ENCODE measurements around the gene HOXA13.

The HOXA13 gene

DNA sequence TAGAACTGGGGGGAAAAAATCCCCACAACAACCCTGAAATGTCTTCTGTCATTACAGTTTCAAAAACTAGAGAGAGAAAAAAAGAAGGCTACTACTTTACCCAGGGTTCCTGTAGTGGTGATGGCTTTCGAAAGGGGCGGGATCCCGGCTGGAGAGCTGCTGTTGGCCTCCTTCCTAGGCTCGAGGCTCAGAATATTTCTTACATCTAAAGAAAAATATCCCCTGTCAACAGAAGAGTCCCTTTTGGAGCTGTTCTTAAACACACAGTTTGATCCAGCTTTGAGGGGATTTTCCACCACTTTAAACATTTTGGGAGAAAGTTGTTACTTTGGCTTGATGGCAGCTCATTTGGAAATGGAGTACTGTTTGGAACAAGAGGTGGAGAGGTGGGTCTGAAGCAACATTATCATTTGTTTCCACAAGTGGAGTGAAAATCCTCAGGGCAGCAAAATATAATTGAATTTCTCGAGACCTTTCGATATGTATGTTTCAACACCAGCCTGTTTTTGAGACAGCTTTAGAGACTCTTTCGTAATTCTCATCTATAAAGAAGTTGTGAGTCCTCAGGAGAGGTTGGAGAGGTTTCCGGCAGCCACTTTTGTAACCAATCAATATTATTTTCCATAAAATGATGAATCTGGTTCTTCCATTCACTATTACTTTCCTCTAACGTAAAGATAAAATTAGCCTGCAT lies 5.1 kb downstream of the HOXA13 start:
- no peaks in the 10 kb centered on the region for H3K4me1 ChIP-seq (ENCODE audit: insufficient read depth, low read length)
- no peak overlapping the region for H3K27ac ChIP-seq (ENCODE audit: low read length)

DNA sequence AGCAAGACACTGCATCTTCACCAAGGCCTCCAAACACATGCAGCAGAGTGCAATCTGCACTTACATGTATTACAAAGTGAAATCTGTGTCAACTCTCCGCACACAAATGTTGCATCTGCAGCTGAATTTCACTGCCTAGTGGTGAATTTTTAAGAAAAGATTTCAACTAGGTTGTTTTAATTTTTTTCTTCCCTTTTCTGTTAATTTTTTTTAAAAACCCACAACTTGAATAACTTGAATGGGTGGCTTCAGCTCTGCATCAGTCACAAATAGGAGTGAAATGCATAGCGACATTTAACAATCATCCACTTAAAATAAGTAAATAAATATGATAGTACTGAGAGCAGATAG lies 5.9 kb downstream of the HOXA13 start:
- no peaks in the 10 kb centered on the region for H3K36me3 ChIP-seq (ENCODE audit: insufficient read depth, low read depth, low read length)
- no peak overlapping the region for H3K9ac ChIP-seq (ENCODE audit: low read depth, low read length)
- H3K27me3 ChIP-seq (ENCODE audit: insufficient read depth, low read length): peaks cover 100% of the 10 kb centered on the region
- no peak overlapping the region for H3K4me3 ChIP-seq (ENCODE audit: low read length)
- H3K4me1 ChIP-seq (ENCODE audit: insufficient read depth, low read length): no peaks in the 10 kb centered on the region; the same call in 1 of the 2 replicates
- H3K27ac ChIP-seq (ENCODE audit: low read length): no peak overlapping the region
- peaks cover 5% of the 10 kb centered on the region; the same call in 1 of the 2 replicates for H3K9me3 ChIP-seq (ENCODE audit: insufficient read depth, low read depth, low read length)

More for the DNA sequence above, 5.1 kb downstream of the HOXA13 start:
- H3K9me3 ChIP-seq (ENCODE audit: insufficient read depth, low read depth, low read length): peaks cover 5% of the 10 kb centered on the region; the same call in 1 of the 2 replicates
- no peaks in the 10 kb centered on the region for H3K36me3 ChIP-seq (ENCODE audit: insufficient read depth, low read depth, low read length)
- H3K9ac ChIP-seq (ENCODE audit: low read depth, low read length): no peak overlapping the region
- H3K4me3 ChIP-seq (ENCODE audit: low read length): no peak overlapping the region
- peaks cover 99% of the 10 kb centered on the region for H3K27me3 ChIP-seq (ENCODE audit: insufficient read depth, low read length)

DNA sequence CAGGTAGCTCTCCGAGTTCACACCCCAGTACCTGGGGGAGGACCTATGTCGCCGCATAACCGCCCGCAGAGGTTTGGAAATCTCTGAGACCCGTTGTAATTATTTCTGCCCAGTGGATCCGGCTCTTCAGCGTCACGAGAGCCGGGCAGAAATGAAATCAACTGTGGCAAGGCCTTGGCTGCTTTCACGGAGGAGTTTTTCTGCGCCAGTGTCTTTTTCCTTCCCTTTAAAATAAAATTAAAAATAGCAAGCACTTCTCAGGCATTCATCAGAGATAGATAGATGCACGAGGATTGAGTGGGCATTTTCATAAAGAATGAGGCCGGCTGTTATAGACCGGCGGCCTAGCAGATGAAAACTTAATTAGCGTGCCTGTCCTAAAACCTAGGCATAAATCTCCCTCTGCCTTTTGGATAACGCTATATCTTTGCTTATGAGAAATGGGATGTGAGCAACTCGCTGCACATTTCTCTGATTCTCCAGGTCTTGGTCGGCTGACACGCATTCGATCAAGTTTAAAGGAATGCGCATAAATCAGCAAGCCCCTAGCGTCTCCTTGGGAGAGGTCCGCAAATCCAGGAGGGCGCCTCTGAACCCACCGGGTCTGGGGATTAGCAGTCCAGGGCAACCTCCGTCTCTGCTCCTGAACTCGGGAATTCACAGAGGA lies 6.4 kb downstream of the HOXA13 start:
- Histone ChIP-seq H3K4me1 (ENCODE audit: insufficient read depth, low read length) (no peaks in the 10 kb centered on the region; the same call in 1 of the 2 replicates), H3K9ac (ENCODE audit: low read depth, low read length) (no peak overlapping the region), H3K27me3 (ENCODE audit: insufficient read depth, low read length) (peaks cover 100% of the 10 kb centered on the region), H3K27ac (ENCODE audit: low read length) (no peak overlapping the region), H3K4me3 (ENCODE audit: low read length) (no peak overlapping the region), H3K36me3 (ENCODE audit: insufficient read depth, low read depth, low read length) (no peaks in the 10 kb centered on the region), H3K9me3 (ENCODE audit: insufficient read depth, low read depth, low read length) (peaks cover 5% of the 10 kb centered on the region; the same call in 1 of the 2 replicates)

DNA sequence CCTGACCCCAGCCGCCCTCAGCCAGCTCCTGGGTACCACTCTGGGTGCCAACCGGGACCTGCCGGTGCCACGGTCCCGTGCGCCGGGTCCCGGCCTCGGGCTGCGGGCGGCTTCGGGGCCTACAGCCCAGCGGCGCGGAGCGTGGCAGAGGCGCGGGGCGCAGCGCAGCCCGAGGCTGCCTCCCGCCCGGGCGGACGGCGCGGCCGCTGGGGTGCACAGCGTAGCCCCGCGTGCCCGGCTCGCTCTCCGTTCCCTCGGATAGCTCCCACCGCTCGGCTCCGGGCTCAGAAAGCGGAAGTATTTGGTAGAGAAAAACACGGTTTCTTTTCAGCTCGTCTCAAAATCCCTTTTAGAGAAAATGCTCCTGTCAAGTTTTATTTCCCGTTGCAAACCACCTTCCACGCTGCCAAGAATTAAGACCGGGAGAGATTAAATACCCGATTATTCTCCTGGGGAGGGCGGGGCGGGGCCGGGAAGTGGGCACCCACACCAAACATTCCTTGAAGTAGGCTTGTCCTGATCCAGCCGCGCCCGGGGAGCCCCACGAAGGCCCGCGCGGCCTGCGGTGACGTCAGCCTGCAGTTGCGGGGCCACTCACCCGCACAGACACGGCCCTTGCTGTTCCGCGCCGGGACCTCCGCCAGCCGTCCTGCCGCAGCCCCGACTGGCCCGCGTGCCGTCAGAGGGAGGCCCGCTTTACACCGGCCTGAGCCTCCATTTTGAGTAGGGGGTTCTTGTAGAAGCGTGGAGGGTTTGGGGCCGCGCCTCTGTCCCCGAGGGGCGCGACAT lies 7.2 kb downstream of the HOXA13 start:
- no peak overlapping the region for H3K27ac ChIP-seq (ENCODE audit: low read length)
- H3K9me3 ChIP-seq (ENCODE audit: insufficient read depth, low read depth, low read length): peaks cover 5% of the 10 kb centered on the region; the same call in 1 of the 2 replicates
- H3K9ac ChIP-seq (ENCODE audit: low read depth, low read length): no peak overlapping the region
- no peak overlapping the region for H3K4me3 ChIP-seq (ENCODE audit: low read length)
- H3K4me1 ChIP-seq (ENCODE audit: insufficient read depth, low read length): no peaks in the 10 kb centered on the region; the same call in 1 of the 2 replicates
- H3K27me3 ChIP-seq (ENCODE audit: insufficient read depth, low read length): peaks cover 100% of the 10 kb centered on the region
- no peaks in the 10 kb centered on the region for H3K36me3 ChIP-seq (ENCODE audit: insufficient read depth, low read depth, low read length)

DNA sequence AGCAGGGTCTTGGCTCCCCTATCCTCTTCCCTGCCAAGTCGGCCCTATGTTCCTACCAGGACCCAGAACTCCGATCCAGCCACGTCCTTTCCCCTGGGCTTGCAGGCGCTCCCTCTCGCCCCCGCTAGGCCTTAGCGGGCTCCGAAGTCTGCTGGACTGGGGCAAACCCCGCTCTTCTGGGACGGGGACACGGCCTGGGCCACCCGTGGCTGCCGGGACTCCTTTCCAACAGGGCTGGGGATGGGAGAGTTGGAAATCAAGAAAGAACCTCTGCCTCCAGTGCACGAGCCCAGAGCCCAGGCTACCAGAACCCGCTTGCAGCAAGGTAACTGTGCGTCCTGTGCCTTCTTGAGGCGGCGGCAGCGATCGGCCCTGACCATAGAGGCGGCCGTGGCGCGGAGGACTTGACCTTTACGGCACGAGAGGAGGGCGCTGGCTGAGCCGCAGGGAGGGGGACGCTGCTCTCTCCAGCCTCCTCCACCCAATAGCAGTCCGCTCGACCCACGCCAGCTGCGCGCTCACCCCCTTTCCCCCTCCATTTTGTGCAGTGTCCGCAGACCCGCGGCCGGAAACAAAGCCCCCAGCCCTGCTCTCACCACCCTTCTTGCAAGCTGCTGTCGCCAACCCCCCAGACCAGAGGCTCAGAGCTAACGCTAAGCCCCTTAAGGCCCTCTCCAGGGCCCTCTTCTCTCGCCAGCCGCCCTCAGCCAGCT lies 7.9 kb downstream of the HOXA13 start:
- Histone ChIP-seq H3K9me3 (ENCODE audit: insufficient read depth, low read depth, low read length) (peaks cover 10% of the 10 kb centered on the region; the same call in 1 of the 2 replicates), H3K27me3 (ENCODE audit: insufficient read depth, low read length) (peaks cover 100% of the 10 kb centered on the region), H3K27ac (ENCODE audit: low read length) (no peak overlapping the region), H3K9ac (ENCODE audit: low read depth, low read length) (no peak overlapping the region), H3K36me3 (ENCODE audit: insufficient read depth, low read depth, low read length) (no peaks in the 10 kb centered on the region), H3K4me3 (ENCODE audit: low read length) (no peak overlapping the region), H3K4me1 (ENCODE audit: insufficient read depth, low read length) (peaks cover 6% of the 10 kb centered on the region)

DNA sequence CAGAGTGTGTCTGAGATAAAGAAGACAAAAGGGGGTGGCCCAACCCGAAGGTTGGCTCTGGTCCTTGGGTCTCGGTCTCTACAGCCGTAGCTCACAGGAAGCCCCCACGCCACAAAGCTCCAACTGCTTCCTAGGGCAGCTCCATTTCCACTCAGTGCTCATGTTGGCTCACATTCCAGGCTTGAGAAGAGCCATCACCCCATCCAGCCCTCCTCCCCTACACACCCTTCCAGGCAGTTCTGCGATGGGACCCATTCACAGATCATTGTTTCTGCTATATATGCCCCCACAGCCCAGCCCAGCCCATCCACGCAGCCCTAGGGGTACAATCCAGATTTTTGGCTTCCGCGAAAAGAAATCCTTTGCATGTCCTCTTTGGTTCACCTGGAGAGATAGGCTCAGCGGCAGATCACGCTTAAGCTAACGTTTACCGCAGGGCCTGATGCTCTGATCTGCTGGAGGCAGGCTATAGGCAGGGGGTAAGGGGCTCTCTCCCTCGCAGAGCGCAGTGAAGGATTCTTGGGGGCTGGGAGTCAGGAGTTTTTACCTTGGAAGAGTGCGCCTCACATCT lies 8.6 kb downstream of the HOXA13 start:
- no peak overlapping the region for H3K9ac ChIP-seq (ENCODE audit: low read depth, low read length)
- peaks cover 100% of the 10 kb centered on the region for H3K27me3 ChIP-seq (ENCODE audit: insufficient read depth, low read length)
- H3K9me3 ChIP-seq (ENCODE audit: insufficient read depth, low read depth, low read length): peaks cover 10% of the 10 kb centered on the region; the same call in 1 of the 2 replicates
- H3K36me3 ChIP-seq (ENCODE audit: insufficient read depth, low read depth, low read length): no peaks in the 10 kb centered on the region
- H3K4me3 ChIP-seq (ENCODE audit: low read length): no peak overlapping the region
- peaks cover 6% of the 10 kb centered on the region for H3K4me1 ChIP-seq (ENCODE audit: insufficient read depth, low read length)
- no peak overlapping the region for H3K27ac ChIP-seq (ENCODE audit: low read length)

DNA sequence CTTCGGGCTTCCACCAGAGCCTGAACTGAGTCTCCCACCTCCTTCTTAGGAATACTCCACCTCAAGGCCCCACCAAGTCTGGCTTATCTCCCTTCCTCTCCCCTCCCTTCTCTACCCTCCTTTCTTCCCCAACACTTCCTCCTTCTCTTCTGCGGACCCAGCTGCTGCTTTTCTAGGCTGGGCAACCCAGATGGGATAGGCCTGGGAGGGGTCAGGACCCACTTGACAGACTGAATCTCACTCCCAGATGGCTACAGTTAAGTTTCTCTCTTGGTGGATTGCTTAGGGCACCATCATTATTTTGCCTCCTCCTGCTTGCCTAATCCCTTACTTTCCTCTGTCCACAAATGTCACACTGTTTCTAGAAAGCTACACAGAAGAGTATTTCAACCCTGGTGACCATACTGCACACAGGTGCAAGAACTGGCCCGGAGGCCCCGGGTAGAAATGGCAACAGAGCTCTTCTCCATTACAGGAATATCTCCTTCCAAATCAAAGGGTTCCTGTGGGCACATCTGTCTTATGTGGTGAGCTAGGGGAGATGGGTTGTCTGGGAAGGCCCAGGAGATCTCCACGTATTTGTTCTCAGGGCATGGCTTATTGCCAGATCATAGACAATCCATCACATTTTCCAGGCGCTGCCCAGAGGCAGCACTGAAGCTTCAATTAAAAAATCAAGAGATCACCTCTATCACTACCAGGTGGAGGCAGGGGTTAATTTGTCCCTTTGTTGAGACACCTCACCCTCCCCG lies 9.7 kb downstream of the HOXA13 start:
- Histone ChIP-seq H3K4me3 (ENCODE audit: low read length) (no peak overlapping the region), H3K4me1 (ENCODE audit: insufficient read depth, low read length) (peaks cover 6% of the 10 kb centered on the region), H3K27me3 (ENCODE audit: insufficient read depth, low read length) (peaks cover 100% of the 10 kb centered on the region), H3K9ac (ENCODE audit: low read depth, low read length) (no peak overlapping the region), H3K27ac (ENCODE audit: low read length) (no peak overlapping the region), H3K9me3 (ENCODE audit: insufficient read depth, low read depth, low read length) (peaks cover 10% of the 10 kb centered on the region; the same call in 1 of the 2 replicates), H3K36me3 (ENCODE audit: insufficient read depth, low read depth, low read length) (no peaks in the 10 kb centered on the region)

DNA sequence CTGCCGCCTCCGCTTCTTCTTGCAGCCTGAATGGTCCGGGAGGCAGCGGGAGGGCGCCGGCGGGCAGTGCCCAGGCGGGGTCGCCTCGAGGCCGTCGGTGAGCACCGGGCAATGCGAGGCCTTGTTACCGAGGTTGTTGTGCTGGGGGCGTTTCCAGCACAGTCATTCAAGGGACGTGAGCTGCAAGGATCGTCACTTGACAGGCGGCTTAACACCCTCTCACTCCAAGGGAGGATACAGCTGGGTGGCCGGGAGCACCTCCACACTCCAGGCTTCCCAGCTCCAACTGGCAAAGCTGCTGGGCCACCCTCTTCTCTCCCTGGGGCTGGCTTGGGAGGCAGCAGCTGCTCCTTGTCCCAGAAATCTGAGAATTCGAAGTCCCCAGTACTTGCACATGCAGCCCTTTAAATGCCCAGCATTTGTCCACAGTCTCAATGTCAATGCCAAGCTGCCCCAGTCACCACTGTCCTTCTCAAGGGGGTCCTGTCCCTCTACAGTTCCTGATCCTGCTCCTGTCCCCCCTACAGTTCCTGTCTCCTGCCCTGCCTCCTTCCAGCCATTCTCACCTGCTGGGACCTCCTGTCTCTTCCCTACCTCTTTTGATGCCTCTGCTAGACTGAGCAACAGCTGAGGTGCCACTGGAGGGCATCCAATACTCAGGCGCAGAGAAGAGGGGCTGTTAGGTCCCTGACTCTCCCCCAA lies 10.4 kb downstream of the HOXA13 start:
- peaks cover 10% of the 10 kb centered on the region; the same call in 1 of the 2 replicates for H3K9me3 ChIP-seq (ENCODE audit: insufficient read depth, low read depth, low read length)
- no peaks in the 10 kb centered on the region for H3K36me3 ChIP-seq (ENCODE audit: insufficient read depth, low read depth, low read length)
- H3K27ac ChIP-seq (ENCODE audit: low read length): no peak overlapping the region
- no peak overlapping the region for H3K4me3 ChIP-seq (ENCODE audit: low read length)
- H3K27me3 ChIP-seq (ENCODE audit: insufficient read depth, low read length): peaks cover 100% of the 10 kb centered on the region
- H3K9ac ChIP-seq (ENCODE audit: low read depth, low read length): no peak overlapping the region
- H3K4me1 ChIP-seq (ENCODE audit: insufficient read depth, low read length): peaks cover 6% of the 10 kb centered on the region

DNA sequence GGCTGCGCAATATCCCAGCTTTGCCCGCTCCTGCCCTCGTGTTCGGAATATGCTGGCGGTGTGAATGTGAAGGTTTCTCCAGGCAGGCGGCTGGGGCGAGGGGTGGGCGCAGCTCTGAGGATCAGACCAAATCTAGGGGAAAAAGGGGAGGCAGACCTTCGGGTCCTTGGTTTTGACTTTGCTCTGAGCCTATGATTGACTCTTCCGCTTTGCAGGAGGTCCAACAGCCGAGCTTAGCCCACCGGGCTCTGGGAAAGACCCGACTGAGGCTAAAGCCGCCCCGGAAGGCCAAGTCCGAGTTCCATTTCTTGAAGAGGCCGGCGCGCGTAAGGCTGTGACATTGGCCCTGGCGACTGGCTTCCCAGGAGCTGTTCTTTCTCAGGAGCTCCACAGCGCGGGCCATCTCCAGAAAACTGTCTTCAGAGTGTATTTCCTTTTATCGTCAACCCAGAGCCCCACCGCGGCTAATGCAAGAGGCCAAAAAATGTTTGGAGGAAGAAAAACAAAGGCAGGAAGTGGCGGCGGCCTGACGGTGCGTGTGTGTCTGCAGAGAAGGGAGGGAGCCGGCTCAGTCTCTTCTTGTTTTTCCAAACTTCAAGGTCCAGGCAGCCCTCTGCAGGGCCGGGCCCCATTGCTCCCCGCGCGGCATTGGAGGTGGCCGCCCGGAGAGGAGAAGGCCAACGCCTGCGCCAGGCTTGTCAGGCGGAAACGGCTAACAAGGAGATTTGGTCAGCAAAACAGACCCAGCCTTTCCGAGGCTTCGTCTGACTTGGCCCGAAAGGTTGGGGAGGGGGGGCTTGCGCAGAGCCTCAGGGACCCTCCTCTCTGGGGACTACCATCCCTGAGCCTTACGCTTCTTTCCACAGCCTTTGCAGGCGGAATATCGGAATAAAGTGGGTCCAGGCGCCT lies 11.3 kb downstream of the HOXA13 start:
- 0 out of 2 replicates have a peak overlapping the region, but pooled peaks have one; percentile 21 for H3K4me3 ChIP-seq (ENCODE audit: low read length)
- peaks cover 100% of the 10 kb centered on the region for H3K27me3 ChIP-seq (ENCODE audit: insufficient read depth, low read length)
- H3K27ac ChIP-seq (ENCODE audit: low read length): no peak overlapping the region
- no peak overlapping the region for H3K9ac ChIP-seq (ENCODE audit: low read depth, low read length)
- H3K9me3 ChIP-seq (ENCODE audit: insufficient read depth, low read depth, low read length): peaks cover 10% of the 10 kb centered on the region; the same call in 1 of the 2 replicates
- peaks cover 6% of the 10 kb centered on the region for H3K4me1 ChIP-seq (ENCODE audit: insufficient read depth, low read length)
- H3K36me3 ChIP-seq (ENCODE audit: insufficient read depth, low read depth, low read length): no peaks in the 10 kb centered on the region
